Measurements from ENCODE around the gene STOML3. TPM values are rescaled to one million over a fixed set of nuclear protein-coding genes. Genes with fewer than 3 reads are reported as not detected.

STOML3 gene, protein sequence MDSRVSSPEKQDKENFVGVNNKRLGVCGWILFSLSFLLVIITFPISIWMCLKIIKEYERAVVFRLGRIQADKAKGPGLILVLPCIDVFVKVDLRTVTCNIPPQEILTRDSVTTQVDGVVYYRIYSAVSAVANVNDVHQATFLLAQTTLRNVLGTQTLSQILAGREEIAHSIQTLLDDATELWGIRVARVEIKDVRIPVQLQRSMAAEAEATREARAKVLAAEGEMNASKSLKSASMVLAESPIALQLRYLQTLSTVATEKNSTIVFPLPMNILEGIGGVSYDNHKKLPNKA
- total RNA-seq, result not detected in 2 replicates

DNA sequence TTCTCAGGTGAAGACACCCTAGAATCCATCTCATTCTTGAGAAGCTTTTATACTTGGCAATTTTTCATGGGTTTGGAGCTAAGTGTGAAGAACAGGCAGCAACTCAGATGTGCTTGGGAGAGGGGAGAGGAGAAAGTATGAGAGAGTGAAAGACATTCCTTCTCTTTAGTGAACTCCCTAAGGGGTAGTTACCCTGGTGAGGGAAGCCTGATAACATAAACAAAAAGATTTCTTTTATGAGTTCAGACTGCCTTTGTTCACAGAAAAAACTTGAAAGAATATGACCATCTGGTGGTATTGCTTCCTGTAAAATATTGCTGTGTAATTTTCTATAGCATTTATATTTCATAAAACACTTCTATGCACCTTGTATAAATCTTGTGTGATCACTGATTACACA, at the start of gene STOML3:
Gene STOML3, minus strand, starts transcription at position 139 of the 400 bp plus-strand sequence. Its CDS starts 110 bp downstream, at position 29.

DNA sequence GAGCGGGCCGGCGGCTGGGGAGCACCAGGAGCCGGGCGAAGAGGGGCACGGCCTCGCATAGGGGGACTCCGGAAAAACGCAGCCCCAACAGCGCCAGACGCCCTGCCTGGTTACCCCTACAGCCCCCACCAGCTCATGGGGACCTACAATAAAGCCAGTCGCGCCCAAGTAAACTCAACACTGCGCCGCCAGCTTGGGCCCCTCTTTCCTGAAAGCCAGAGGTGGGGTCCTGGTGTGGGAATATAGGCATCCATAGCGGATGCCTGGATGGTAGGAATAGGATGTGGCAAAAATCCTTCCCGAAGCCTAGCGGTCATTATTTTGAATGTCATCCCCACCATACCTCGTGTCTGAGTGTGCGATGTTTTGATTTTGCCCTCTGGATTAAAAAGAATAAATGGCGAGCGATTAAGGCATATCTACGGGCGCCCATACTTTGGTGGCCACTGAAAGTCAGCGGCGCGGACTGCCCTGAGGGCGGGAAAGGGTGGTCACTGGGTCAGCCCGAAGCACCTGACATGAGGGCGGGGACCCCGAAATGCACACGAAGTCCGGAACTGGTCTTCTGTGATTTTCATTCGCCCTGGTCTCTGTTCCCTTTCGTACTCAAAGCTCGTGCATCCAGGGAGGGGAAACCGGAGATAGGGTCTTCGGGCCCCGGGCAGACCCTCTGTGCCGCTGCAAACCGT, 47.4 kb upstream of the STOML3 start, which contains the start of the genes NHLRC3 and PROSER1:
Gene NHLRC3, plus strand, starts transcription at position 577 of the 689 bp plus-strand sequence. CDS start 184 bp downstream, outside the sequence.
Gene PROSER1, minus strand, starts transcription at position 210 of the 689 bp plus-strand sequence. CDS start 847 bp downstream, outside the sequence.

Other genes starting within 250 kb of the STOML3 start
- 18.8 and 31.5 TPM in 2 replicates for gene PROSER1, start 47.3 kb upstream of the STOML3 start, total RNA-seq
- gene NHLRC3, start 47.6 kb upstream of the STOML3 start, total RNA-seq, result 9.6 and 18.9 TPM in 2 replicates